ENCODE results near the gene CHST5.
"Not testable (repeated sequence)": the region's sequence is repeated elsewhere in the genome, so short reads cannot be mapped to it uniquely, and the experiment has no call there.

Gene CHST5

GRCh38 chr16:75502916-75503605, 32.8 kb downstream of the CHST5 start:
- no peak for DNase-seq

- not testable (repeated sequence) for DNase-seq
Observed at GRCh38 chr16:75501820-75502219, 34.1 kb downstream of the CHST5 start.

- DNase-seq = no peak
Observed at GRCh38 chr16:75501359-75501758, 34.5 kb downstream of the CHST5 start.

- not testable (repeated sequence) for DNase-seq
Observed at GRCh38 chr16:75498605-75499322, 37.1 kb downstream of the CHST5 start.

DNA sequence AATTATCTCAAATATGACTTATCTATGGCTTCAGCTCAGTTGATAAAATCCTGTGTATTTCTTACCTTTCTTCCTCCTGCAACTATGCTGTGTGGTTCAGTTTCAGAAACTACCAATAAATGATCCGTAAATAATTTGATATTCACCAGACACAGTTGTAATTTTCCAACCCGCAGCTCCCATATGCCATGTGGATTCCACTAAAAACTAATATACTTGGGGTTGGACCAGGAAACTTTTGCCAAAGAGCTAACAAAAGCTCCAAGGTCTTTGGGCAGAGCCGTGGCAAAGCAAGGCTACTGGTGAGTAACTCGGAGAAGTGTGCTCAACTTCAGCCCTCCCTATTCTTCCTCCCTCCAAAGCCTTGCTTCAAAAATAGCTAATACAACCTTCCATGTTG, 38.4 kb downstream of the CHST5 start:
- DNase-seq = no peak

GRCh38 chr16:75495076-75495674, 40.7 kb downstream of the CHST5 start, which contains the start of gene CHST6:
CHST6 (minus strand) TSS chr16:75495441; CDS start chr16:75479828, 15,613 bp downstream.
- DNase-seq = no peak

DNA sequence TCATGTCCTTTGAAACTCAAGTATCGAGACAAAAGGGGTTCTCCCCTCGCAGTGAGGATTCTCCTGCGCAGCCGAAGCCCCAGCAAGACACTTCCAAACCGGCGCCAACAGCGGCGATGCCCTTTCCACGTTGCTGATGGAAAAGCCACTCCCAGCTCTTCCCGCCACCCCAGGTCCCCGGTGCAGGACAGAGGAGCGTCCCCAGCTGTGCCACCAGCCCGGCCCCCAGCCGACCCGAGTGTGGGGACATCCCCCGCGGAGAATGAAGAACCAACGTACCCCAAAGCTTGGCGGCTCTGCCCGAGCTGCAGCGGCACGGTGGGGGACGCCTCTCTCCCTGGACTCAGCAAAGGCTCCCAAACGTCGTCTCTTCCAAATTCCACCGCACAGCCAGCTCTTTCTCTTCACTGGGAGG, 41.2 kb downstream of the CHST5 start:
- DNase-seq = no peak

DNA sequence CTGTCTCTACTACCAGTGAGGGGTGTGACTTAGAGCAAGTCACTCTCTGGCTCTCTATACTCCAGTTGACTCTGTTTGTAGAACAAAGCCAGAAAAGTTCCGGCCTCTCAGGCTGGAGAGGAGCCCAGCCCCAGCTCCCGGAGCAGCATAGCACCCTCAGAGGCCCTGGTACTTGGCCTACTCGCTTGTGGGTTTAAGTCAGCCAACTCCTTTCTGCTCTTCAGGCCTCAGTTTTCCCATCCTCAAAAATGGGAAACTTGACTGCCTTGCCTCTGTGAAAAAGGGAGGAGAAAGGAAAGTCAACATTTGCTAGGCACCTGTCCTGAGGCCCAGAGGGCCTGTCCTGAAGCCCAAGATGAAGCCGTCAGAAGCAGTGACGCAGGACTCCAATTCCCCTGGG, 41.7 kb downstream of the CHST5 start:
- DNase-seq = no peak

DNA sequence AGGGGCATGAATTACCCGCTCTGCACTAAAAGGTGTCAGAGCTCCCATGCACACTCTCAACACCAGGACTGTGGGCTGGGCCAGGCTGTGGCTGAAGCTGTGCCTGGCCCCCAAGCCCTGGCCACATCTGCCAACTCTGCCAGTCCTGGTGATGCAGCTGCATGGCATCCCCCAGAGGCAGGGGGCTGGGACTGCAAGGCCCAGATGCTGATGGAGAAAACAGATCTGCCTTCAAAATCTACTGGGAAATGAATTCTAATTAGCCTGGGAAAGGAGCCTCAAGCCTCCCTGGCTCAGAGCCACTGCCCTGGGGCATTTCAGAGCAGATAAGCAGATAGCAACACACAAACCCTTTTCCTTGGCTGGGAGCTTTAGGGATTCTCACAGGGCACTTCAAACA, 44.0 kb downstream of the CHST5 start:
- no peak for DNase-seq

- no peak for DNase-seq
Observed at GRCh38 chr16:75488322-75488721, 47.6 kb downstream of the CHST5 start.

GRCh38 chr16:75486676-75487313, 49.1 kb downstream of the CHST5 start:
- DNase-seq = no peak

DNA sequence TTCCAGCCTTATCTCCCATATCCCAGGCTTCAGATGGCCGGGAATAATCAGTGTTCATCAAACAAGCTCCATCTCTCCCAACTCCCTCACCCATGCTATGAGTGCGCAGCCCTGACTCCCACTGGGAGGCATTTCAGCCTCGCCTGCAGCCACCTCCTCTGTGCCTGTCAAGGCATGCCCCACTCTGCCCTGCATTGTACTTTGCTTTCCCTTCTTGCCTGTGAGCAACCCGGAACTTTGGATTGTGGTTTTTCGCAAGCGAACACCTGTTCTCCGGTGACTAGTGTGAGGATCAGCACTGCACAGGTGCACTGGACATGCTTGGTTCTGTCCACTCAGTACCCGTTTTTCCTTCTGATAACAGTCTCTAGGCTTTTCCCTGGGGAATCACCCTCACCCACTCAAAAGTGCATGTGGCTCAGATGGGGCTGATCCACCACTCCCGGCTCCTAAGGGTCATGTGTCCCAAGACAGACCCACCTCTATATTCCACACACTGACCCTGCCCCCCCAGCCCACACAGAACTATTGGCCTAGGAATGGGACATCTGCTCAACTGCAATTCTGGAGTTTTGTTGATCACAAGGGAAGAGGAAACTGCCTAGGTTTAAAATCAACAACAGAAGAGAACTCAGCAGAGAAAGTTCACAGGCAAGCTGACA, 49.8 kb downstream of the CHST5 start:
- DNase-seq = no peak

DNA sequence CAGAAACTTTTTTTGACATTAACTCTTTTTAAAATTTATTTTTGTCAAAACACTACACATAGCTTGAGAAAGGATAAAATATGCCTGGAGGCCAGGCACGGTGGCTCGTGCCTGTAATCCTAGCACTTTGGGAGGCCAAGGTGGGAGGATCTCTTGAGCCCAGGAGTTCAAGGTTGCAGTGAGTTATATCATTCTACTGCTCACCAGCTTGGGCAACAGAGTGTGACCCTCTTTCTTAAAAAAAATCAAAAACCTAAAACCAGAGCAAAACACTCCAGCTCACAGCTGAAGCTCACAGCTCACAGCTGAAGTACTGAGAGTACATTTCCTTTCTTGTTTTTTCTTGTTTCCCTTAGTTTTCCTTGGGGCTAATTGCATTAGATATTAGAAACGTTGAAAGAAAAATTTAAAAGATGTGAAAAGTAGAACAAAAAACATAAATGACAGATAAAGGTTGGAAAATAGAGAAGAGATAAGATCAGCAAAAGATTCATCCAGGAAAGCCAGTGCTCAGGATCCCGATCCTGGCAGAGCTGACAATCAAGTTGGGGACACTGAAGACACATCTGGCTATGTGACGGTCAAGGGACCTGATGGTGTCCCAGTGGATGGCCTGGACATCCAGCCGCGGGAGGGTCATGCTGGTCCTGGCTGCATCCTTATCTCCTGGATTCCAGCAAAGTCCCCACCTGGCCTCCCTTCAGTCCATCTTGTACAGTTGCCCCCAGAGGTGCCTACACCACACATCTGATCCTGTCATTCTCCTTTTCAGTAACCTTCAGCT, 50.5 kb downstream of the CHST5 start:
- no peak for DNase-seq

- no peak for DNase-seq
Observed at GRCh38 chr16:75483222-75483621, 52.7 kb downstream of the CHST5 start.

DNA sequence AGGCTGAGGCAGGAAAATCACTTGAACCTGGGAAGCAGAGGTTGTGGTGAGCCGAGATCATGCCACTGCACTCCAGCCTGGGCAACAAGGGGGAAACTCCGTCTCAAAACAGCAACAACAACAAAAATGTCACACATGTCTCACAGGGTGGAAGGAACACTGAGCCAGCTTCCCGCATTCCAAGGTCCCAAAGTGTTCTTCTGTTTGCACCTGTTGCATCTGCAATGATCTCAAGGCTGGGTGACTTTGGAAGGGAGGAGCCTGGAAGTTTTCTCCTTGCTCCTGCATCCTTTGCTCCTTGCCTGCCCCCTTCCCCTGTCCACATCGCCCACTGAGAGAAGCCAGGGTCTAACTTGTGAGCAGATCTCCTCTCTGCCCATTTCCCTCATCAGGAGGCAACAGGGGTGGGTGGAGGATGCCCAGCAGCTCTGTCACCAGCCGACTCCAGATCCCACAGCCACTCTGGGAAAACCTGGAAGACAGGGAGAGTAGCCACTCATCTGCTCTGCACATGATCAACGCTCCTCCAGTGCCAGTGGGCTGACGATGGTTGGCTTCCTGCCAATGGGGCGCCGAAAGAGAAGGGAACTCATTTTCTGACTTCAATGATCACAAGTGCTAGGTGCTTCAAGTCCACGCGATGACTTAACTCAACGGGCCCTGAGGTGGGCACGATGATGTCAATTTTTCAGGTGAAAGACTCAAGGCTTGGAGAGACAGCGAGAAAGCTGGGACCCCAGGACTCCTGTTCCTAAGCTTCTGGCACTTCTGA, 53.3 kb downstream of the CHST5 start:
- DNase-seq = no peak

DNA sequence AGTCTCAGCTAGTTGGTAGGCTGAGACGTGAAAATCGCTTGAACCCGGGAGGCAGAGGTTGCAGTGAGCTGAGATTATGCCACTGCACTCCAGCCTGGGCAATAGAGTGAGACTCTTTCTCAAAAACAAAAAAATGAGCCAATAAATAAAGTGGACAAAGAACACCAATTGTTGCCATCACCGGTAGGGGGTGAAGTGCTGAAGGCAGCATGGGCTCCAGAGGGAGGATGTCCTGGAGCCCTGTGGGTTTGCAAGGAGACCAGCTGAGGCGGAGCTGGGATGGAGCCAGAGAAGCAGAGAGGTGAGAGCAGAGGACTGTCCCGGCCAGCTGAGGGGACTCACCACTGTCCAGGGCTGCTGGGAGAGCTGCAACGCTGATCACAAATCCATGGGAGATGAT, 54.4 kb downstream of the CHST5 start:
- no peak for DNase-seq

DNA sequence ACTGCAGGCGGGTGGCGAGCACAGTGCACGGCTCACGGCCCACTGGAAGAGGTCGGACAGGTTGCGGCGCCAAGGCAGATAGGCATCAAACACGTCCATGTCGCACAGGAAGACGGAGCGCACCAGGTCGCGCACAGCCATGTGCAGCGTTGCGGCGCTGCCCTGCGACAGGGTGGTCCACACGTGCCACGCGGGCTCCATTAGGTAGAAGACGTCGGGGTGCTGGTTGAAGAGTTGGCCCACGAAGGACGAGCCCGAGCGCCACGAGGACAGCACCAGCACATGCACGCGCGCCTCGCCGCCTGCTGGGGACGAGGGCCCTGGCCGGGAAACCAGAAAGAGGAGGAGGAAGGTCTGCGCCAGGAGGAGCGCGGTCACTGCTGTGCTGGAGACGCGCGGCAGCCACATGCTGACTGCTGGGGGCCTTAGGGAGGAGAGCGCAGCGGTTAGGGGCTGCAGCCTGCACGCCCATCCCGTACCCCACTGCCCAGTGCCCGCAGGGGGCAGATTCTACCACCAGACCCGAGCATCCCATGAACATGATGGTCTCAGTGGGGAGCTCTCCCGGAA, 56.4 kb downstream of the CHST5 start:
- no peak for DNase-seq
